DMS53 treated with DMSO at 0.1 percent for 48 hours (cell line): ENCODE measurements around the gene METTL21A.
"Not testable (repeated sequence)": the region's sequence is repeated elsewhere in the genome, so short reads cannot be mapped to it uniquely, and the experiment has no call there.

Experiments used
- DNase-seq: peaks from one replicate; lab custom pipeline; 2025; ENCODE audit not compliant: unreplicated experiment; lab: John Stamatoyannopoulos, UW

The METTL21A gene

DNA sequence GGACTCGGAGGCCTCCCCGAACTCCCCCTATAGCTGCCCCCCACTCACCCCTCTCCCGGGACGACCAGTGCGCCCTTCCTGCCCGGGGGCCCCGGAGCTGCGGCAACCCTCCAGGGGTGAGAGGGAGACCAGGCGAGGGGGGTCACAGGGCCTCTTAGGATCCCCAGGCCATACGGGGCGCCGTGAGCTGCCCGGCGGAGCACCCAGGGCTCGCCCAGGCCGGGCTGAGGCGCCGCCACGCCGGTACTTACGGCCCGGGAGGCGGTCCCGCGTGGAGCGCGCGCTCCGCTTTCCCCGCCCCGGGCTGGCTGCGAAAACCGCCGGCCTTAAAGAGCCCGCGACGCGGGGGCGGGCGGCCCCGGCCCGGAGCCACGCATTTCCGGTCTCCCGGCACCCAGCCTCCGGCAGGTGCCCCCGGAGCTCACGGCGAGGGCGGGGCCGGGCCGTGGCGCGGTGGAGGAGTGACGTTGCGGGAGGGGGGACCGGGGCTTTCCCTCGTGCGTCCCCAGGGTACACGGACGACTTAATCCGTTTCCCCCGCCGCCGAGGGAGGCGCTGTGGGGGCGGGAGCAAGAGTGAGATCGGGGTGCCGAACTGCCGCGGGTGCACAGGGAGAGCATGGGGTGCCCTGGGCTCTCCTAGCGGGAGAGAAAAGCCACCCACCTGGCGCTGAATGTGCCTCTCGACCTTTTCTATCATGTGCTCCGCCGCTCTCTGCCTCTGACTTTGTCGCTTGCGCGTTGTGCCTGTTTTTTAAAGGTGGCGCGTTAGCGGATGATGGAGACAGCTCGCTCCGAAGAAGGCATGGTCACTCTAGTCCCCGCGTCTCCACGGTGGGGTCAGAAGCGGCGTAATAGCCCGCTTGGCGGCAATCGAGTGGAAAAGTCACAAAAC is at the start of gene METTL21A:
METTL21A (minus strand) TSS at position 381 of the 894 bp plus-strand sequence. CDS start 1,019 bp downstream, outside the sequence.
- DNase-seq, result peak; percentile 83

- no peak for DNase-seq
Observed at GRCh38 chr2:207674826-207675225, 49.6 kb upstream of the METTL21A start.

GRCh38 chr2:207674266-207674774 is 49.1 kb upstream of the METTL21A start:
- no peak for DNase-seq

GRCh38 chr2:207673431-207673830 is 48.2 kb upstream of the METTL21A start:
- DNase-seq, result no peak

DNA sequence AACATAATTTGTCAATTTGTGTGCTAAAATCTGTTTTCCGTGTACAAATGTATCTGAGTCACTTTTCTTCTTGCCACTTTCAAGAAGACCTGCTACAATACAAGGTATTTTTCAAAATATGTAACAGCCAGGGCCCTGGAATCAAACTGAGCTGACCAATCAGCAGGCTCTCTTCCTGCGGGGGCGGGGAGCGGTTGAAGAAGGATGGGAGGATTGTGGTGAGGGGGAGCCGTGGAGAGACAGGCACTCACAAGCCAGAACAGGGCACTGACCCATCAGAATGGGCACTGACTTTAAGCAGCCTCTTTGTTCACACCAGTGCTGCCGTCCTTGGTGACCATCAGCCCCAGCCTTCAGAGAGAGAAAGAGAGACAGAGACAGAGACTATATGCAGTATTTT is 45.7 kb upstream of the METTL21A start:
- no peak for DNase-seq

DNA sequence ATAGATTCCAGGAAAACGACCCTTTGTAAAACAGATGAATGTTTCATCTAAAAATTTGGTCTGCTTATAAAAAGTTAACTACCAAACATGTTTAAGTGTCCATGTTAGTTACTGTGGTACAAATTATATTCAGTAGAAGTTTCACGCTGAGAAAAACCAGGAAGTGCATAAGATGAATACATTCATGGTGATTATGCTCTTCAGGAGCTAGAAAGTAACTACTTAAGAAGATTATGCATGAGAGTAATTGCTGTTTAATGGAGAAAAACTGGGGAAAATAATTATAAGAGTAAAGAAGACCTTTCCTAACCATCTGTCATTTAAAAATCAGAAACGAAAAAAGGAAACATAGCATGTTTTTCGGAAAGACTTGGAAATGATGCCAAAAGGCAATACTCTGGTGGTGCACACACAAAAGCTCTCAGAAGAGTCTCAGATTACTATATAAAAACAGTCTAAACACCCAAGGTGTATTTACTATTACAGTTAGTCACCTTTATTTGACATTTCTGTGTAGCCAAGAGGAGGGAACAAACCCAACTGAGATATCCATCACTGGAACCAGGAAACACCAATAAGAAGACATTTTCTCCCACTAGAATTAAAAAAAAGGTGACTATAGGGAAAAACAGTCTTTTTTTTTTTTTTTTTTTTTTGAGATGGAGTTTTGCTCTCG is 38.8 kb upstream of the METTL21A start:
- DNase-seq, result no peak

DNA sequence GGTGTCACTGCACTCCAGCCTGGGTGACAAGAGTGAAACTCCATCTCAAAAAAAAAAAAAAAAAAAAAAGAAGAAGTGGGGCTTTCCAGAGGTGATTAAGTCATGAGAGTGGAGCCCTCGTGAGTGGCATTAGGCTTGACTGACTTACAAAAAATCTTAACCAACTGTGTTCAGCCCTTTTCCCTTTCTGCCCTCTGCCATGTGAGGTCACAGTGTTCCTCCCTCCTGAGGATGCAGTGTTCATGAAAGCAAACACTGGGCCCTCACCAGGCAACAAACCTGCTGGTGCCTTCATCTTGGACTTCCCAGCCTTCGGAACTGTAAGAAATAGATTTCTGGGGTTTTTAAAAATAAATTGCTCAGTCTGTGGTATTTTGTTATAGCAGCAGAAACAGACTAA is 37.0 kb upstream of the METTL21A start:
- DNase-seq, result no peak

- DNase-seq, result no peak
Observed at GRCh38 chr2:207660994-207661393, 35.8 kb upstream of the METTL21A start.

DNA sequence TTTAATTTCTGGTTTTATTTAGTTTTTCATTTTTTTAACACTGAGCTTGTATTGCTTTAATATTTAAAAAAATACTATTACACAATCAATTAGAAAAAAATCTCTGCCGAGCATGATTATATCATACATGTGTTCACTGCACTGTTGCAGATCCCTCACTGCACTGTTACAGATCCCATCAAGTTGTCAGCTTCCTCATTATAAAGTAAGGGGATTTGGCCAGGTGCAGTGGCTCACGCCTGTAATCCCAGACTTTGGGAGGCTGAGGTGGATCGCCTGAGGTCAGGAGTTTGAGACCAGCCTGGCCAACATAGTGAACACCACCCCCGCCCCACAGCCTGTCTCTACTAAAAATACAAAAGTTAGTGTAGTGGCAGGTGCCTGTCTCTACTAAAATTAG is 33.0 kb upstream of the METTL21A start:
- no peak for DNase-seq

DNA sequence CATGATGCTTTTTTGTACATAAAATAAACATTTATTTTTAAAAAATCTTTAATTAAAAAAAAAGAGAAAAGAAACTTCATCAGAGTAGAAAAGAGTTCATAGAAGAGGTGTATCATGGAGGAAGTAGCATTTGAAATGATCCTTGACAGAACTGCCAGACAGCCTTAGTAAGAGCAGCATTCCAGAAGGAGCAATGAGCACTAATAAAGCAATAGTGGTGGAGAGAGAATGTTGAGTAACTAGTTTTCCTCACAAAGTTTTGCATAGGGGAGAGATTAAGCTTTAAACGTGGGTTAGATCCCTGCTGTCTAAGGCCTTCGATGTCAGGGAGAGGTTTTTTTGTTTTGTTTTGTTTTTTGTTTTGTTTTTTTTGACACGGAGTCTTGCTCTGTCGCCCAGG is 29.8 kb upstream of the METTL21A start:
- no peak for DNase-seq

GRCh38 chr2:207646582-207646981 is 21.4 kb upstream of the METTL21A start:
- DNase-seq, result not testable (repeated sequence)

DNA sequence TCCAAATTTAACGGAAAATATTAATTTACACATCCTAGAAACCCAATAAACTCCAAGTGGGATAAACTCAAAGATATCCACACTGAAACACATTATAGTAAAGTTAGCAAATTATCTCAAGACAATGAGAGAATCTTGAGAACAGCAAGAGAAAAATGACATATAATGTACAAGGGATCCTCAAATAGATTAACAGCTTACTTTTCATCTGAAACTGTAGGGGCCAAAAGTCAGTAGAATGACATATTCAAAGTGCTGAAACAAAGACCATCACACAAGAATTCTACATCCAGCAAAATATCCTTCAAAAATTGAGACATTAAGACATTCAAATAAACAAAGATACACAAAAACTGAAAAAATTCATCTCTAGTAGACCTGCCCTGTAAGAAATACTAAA is 18.7 kb upstream of the METTL21A start:
- no peak for DNase-seq

DNA sequence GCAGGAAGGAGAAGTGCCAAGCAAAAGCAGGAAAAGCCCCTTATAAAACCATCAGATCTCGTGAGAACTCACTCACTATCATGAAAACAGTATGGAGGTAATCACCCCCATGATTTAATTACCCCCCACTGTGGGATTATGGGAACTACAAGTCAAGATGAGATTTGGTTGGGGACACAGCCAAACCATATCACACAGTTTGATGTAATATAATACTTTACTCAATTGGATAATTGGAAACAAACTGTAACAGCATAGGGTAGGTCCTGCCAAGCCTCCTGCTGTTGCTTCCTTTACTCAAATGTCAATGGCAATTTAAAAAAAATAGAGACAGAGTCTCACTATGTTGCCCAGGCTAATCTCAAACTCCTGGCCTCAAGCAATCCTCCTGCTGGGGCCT is 15.5 kb upstream of the METTL21A start:
- DNase-seq, result no peak

DNA sequence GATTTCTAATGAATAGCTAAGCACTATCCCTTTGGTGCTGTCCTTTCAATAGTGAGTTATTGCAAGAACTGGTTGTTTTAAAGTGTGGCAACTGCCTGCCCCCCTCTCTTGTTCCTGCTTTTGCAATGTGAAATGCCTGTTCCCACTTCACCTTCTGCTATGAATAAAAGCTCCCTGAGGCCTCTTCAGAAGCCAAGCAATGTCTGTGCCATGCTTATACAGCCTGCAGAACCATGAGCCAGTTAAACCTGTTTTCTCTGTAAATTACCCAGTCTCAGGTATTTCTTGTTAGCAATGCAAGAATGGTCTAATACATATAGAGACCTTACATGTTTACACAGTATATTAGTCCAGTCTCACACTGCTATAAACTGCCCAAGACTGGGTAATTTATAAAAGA is 15.0 kb upstream of the METTL21A start:
- no peak for DNase-seq

- DNase-seq, result not testable (repeated sequence)
Observed at GRCh38 chr2:207639288-207639687, 14.1 kb upstream of the METTL21A start.

- DNase-seq, result no peak
Observed at GRCh38 chr2:207635468-207636200, 10.4 kb upstream of the METTL21A start.

DNA sequence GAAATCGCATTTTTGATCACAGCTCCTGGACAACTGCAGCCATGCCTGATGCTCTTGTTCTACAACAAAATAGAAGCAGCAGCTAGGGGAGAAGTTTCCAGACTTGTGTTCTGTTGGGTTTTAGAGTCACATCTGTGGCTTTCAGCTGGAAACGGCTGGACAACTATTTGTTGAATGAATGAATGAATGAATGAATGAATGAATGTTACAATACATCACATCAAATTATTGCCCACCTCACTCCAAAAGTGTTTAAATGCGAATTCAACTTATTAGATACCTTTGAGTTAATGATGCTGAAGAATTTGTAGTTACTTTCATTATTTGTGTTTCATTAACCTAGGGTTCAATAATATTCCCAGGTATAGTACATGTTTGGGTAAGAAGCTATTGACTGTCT is 8.5 kb upstream of the METTL21A start:
- DNase-seq, result no peak

DNA sequence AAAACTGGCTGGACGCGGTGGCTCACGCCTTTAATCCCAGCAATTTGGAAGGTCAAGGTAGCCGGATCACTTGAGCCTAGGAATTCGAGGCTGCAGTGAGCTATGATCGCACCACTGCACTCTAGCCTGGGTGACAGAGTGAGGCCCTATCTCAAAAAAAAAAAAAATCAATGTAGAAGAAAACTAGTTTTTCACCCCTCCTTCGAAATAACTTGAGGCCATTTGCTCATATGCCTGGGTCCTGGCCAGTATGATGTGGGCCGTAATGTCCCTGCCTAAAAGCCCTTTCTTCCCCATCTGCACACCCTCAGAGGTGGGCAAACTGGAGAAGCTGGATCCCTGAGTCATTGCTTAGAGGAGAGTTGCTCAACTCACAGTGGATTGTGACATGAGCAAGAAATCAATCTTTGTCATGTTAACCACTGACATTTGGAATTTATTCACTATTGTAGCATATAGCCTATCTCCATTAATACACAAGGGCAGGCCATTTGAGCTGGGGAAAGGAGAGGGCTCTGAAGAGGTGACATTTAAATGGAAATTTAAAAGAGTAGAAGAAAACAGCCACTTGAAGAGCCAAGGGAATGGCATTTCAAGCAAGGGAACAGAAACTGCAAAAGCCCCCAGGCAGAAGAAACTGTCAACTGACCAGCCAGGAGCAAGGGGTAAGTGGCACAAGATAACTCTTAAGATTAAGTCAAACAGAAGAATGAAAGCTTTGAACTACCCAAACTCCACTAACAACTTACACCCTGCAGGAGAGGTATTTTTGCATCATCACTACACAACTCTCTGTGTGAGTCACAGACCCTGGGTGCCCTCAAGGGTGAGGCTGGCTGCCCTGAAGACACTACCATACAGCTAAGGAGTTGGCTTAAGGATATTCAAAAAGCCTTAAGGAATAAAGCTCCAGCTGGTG is 7.6 kb upstream of the METTL21A start:
- no peak for DNase-seq

GRCh38 chr2:207630491-207630890 is 5.3 kb upstream of the METTL21A start:
- no peak for DNase-seq

- DNase-seq, result no peak
Observed at GRCh38 chr2:207629553-207629952, 4.4 kb upstream of the METTL21A start.
